A549 (cell line): ENCODE measurements around the gene IPO11. TPM values are rescaled to one million over a fixed set of nuclear protein-coding genes. Genes with fewer than 3 reads are reported as not detected.

Source experiments
- ATAC-seq, 2 experiments: fragments of 200-7000 bp in 1 of 2; fragments of >200 bp in 1 of 2; cut with Nextera tagmentation in 1 of 2; cut with Tn5 transposase in 1 of 2; 3 replicates each; pipeline versions ENCODE4 v1.8.0 to v1.9.1; 2018 to 2020; ENCODE audit warnings: mild to moderate bottlenecking in 1 of 2, moderate library complexity in 1 of 2
- CTCF ChIA-PET: fragments of 300-600 bp; sonication (Branson Sonifier 250); formaldehyde crosslinking; extraction: SDS; loops from one replicate; lab custom pipeline; 2021; ENCODE audit warnings: antibody characterized with exemption, inconsistent platforms; lab: Yijun Ruan, JAX
- POLR2A ChIA-PET: fragments of 350-600 bp; formaldehyde crosslinking; extraction: SDS; loops from one replicate; lab custom pipeline; 2021; ENCODE audit warnings: antibody characterized with exemption, inconsistent platforms; lab: Yijun Ruan, JAX
- DNase-seq, 2 experiments: peaks; one replicate each; pipeline versions ENCODE4 v3.0.0 to v3.0.0-alpha.2; 2011 to 2016; ENCODE audit warnings: low read depth in 1 of 2, low spot score in 1 of 2
- FAIRE-seq: peaks from 2 replicates; lab custom pipeline; 2011; peaks lifted over from hg19 to GRCh38; lab: Jason Lieb, UNC
- H3K27ac ChIP-seq, 2 experiments: fragments of >200 bp; sonication (Bioruptor Twin); formaldehyde crosslinking; 3 replicates each; pipeline ENCODE4 v1.5.1; 2016 to 2017
- H3K4me1 ChIP-seq: fragments of >200 bp; sonication (Bioruptor Twin); formaldehyde crosslinking; 3 replicates; pipeline ENCODE4 v1.6.1; 2016
- H3K4me2 ChIP-seq: fragments of >200 bp; sonication (Bioruptor Twin); formaldehyde crosslinking; 3 replicates; pipeline ENCODE4 v1.6.1; 2016
- H3K4me3 ChIP-seq: fragments of >200 bp; sonication (Bioruptor Twin); formaldehyde crosslinking; 3 replicates; pipeline ENCODE4 v1.5.1; 2016
- H3K9me3 ChIP-seq: fragments of >200 bp; sonication (Bioruptor Twin); formaldehyde crosslinking; 3 replicates; pipeline ENCODE4 v1.6.1; 2016
- BHLHE40 ChIP-seq: IDR thresholded peaks from 2 replicates; pipeline ENCODE4 v1.6.1; 2012; ENCODE audit warnings: low read depth, low read length, inconsistent platforms
- CBX2 ChIP-seq: fragments of 200-600 bp; sonication (generic); IDR thresholded peaks from 2 replicates; pipeline ENCODE4 v1.6.1; 2016; ENCODE audit warnings: low read depth, mild to moderate bottlenecking, borderline replicate concordance
- CBX8 ChIP-seq: fragments of 200-600 bp; sonication (generic); IDR thresholded peaks from 2 replicates; pipeline ENCODE4 v1.6.1; 2016
- CHD4 ChIP-seq: fragments of 200-600 bp; sonication (generic); IDR thresholded peaks from 2 replicates; pipeline ENCODE4 v1.6.1; 2016; ENCODE audit warnings: antibody characterized with exemption, mild to moderate bottlenecking, borderline replicate concordance
- EHF ChIP-seq: fragments of 250-450 bp; sonication (Bioruptor Pico); IDR thresholded peaks from 2 replicates; pipeline ENCODE4 v1.5.0; 2020; ENCODE audit warnings: mild to moderate bottlenecking
- EHMT2 ChIP-seq: fragments of 200-600 bp; sonication (generic); IDR thresholded peaks from 2 replicates; pipeline ENCODE4 v1.6.1; 2016; ENCODE audit warnings: antibody characterized with exemption, low read depth, mild to moderate bottlenecking, moderate library complexity
- ESRRA ChIP-seq: fragments of 150-350 bp; IDR thresholded peaks from 2 replicates; pipeline ENCODE4 v1.6.1; 2014; ENCODE audit warnings: mild to moderate bottlenecking, low read length, borderline replicate concordance
- FOSL2 ChIP-seq, 2 experiments: fragments of 450-650 bp in 1 of 2; fragments of >200 bp in 1 of 2; sonication (Bioruptor Twin) in 1 of 2; formaldehyde crosslinking; IDR thresholded peaks; 2 replicates each; pipeline versions ENCODE4 v1.5.0 to v1.6.1; 2016 to 2020; ENCODE audit warnings: mild to moderate bottlenecking in 1 of 2, moderate library complexity in 1 of 2
- FOXS1 ChIP-seq: fragments of 250-450 bp; sonication (Bioruptor Pico); IDR thresholded peaks from 2 replicates; pipeline ENCODE4 v1.5.0; 2020; ENCODE audit warnings: mild to moderate bottlenecking, moderate library complexity
- JUN ChIP-seq, 2 experiments: fragments of >200 bp; sonication (Bioruptor Twin); formaldehyde crosslinking; IDR thresholded peaks; 2 replicates in 1 of 2; 3 replicates in 1 of 2; pipeline ENCODE4 v1.6.1; 2016 to 2017
- MAZ ChIP-seq: fragments of 150-350 bp; IDR thresholded peaks from 2 replicates; pipeline ENCODE4 v1.6.1; 2014; ENCODE audit warnings: antibody characterized with exemption, low read depth, low read length, borderline replicate concordance
- MYC ChIP-seq: IDR thresholded peaks from 2 replicates; pipeline ENCODE4 v1.6.1; 2012; ENCODE audit warnings: mild to moderate bottlenecking, inconsistent platforms, low read length, improper control_type of control experiment, borderline replicate concordance
- NFE2L2 ChIP-seq: fragments of 150-350 bp; conservative IDR thresholded peaks from 2 replicates; pipeline ENCODE4 v1.6.1; 2014; ENCODE audit warnings: low read length
- NPAS2 ChIP-seq: fragments of 250-450 bp; sonication (Bioruptor Pico); IDR thresholded peaks from 2 replicates; pipeline ENCODE4 v1.8.0; 2022; ENCODE audit warnings: mild to moderate bottlenecking, moderate library complexity, borderline replicate concordance
- POLR2A ChIP-seq: IDR thresholded peaks from 2 replicates; pipeline ENCODE4 v1.6.1; 2012; ENCODE audit warnings: mild to moderate bottlenecking, low read length
- RAD21 ChIP-seq, 2 experiments: fragments of >200 bp in 1 of 2; sonication (Bioruptor Twin) in 1 of 2; formaldehyde crosslinking in 1 of 2; IDR thresholded peaks in 1 of 2; conservative IDR thresholded peaks in 1 of 2; 2 replicates in 1 of 2; 3 replicates in 1 of 2; pipeline ENCODE4 v1.6.1; 2012 to 2018; ENCODE audit warnings: inconsistent platforms in 1 of 2
- RARB ChIP-seq: fragments of 250-450 bp; sonication (Bioruptor Pico); IDR thresholded peaks from 2 replicates; pipeline ENCODE4 v1.8.0; 2021; ENCODE audit warnings: mild to moderate bottlenecking, moderate library complexity
- RCOR1 ChIP-seq: fragments of 150-350 bp; IDR thresholded peaks from 2 replicates; pipeline ENCODE4 v1.6.1; 2014; ENCODE audit warnings: antibody characterized with exemption, low read length, low read depth
- ZC3H11A ChIP-seq: fragments of 450-650 bp; IDR thresholded peaks from 2 replicates; pipeline ENCODE4 v1.6.1; 2014; ENCODE audit warnings: antibody characterized with exemption, mild to moderate bottlenecking
- ZNF302 ChIP-seq: fragments of 250-450 bp; sonication (Bioruptor Pico); IDR thresholded peaks from 2 replicates; pipeline ENCODE4 v1.9.0; 2021; ENCODE audit warnings: inconsistent platforms, mild to moderate bottlenecking, moderate library complexity
- ZSCAN20 ChIP-seq: fragments of 250-450 bp; sonication (Bioruptor Pico); IDR thresholded peaks from 2 replicates; pipeline ENCODE4 v1.8.0; 2022; ENCODE audit warnings: mild to moderate bottlenecking, moderate library complexity
- WGBS: methylation state at CpG from one replicate; pipeline ENCODE4 v1.1.6; 2017; ENCODE audit errors: missing lambda C conversion rate; 5-methylcytosine and 5-hydroxymethylcytosine counted together
- polyA plus RNA-seq, 4 experiments: library from polyadenylated mRNA; depleted of rRNA in 3 of 4; stranded (reverse); fragments of >200 nt; fragmentation: RNase III in 1 of 4; extraction: RNeasy Plus Mini Kit Qiagen cat#74134 plus additional on column Dnase treatment in 1 of 4; gene quantifications; 2 replicates in 3 of 4; 3 replicates in 1 of 4; pipeline ENCODE4 v1.2.3, GENCODE V29; 2011 to 2017
- TF ChIP-seq, protein P1 (sequence below): fragments of >200 bp; sonication (Bioruptor Twin); formaldehyde crosslinking; IDR thresholded peaks from 3 replicates; pipeline ENCODE4 v1.6.1; 2016
- TF ChIP-seq, protein P2 (sequence below): fragments of >200 bp; sonication (Bioruptor Twin); formaldehyde crosslinking; IDR thresholded peaks from 2 replicates; pipeline ENCODE4 v1.6.1; 2016
- TF ChIP-seq, protein P3 (sequence below): fragments of 200-600 bp; sonication (generic); IDR thresholded peaks from 2 replicates; pipeline ENCODE4 v1.6.1; 2016; ENCODE audit warnings: antibody characterized with exemption, mild to moderate bottlenecking, moderate library complexity
- TF ChIP-seq, protein P4 (sequence below): fragments of 250-450 bp; sonication (Bioruptor Pico); IDR thresholded peaks from 2 replicates; pipeline ENCODE4 v1.5.0; 2021; ENCODE audit warnings: mild to moderate bottlenecking, moderate library complexity, borderline replicate concordance

The IPO11 gene
- polyA plus RNA-seq, 2 of the 4 experiments (the other 2 are of a cell fraction): 20.7 to 33.0 TPM

DNA sequence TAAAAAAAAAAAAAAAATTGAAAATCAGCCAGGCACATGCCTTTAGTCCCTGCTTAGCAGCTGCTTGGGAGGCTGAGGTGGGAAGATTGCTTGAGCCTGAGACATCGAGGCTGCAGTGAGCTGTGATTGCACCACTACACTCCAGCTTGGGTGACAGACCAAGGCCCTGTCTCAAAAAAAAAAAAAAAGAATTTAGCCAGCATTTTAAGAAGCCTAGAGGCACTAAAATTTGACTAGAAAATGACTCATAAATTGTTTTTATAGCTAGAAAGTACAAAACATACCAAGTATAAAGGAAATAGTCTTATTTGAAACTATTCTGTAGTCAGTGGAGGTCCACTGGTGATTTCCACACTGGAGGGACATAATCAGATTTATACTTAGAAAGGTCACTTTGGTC lies 183.5 kb downstream of the IPO11 start:
- peaks cover 10% of the 10 kb centered on the region; the same call in 2 of the 3 replicates for H3K4me1 ChIP-seq
- POLR2A ChIA-PET: no interaction called here
- FAIRE-seq: no peak
- H3K9me3 ChIP-seq: no peaks in the 10 kb centered on the region
- H3K4me2 ChIP-seq: no peak overlapping the region
- TF ChIP-seq EHF (CRISPR knock-in tag): no peak
- TF ChIP-seq FOSL2 (IDR thresholded peaks at IDR 0.05): no peak
- TF ChIP-seq FOSL2 (CRISPR knock-in tag; IDR thresholded peaks at IDR 0.05): no peak
- no peak for TF ChIP-seq RAD21 (conservative IDR thresholded peaks at IDR 0.05 in 1 of 2, IDR thresholded peaks at IDR 0.05 in 1 of 2)
- no peak for TF ChIP-seq RARB (CRISPR knock-in tag)
- no peak for TF ChIP-seq POLR2A
- TF ChIP-seq, all 56 proteins: peak for 0
- H3K4me3 ChIP-seq: no peak overlapping the region
- DNase-seq (no peak), ATAC-seq (no peak)
- 95% methylated on average over 1 of the region's 1 CpG for WGBS
- CTCF ChIA-PET: interaction anchor here (0.6 kb wide), 1 partner anchor 99 kb away, joined by 3 read pairs; no protein-coding TSS in a partner anchor
- no peak overlapping the region for H3K27ac ChIP-seq

DNA sequence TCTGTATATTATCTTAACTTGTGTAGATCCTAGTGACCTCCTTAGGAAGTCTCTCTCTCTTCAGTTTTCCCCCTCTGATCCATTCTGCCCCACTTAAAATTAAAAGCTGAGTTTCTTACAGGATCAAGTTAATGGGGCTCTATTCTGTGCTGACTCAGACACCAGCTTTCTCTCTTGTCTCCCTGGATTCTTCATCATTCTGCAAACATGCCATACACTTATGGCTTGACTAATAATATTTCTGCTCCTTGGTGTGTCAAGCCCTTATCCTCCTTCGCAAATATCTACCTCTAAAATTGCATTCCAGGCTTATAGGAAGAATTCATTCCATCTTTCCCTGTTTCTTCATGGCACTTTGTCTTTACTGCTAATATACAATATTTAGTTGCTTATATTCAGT lies 184.1 kb downstream of the IPO11 start:
- CTCF ChIA-PET: interaction anchor here (0.6 kb wide), 1 partner anchor 100 kb away, joined by 3 read pairs; no protein-coding TSS in a partner anchor
- Histone ChIP-seq H3K27ac (no peak overlapping the region), H3K4me3 (no peak overlapping the region), H3K4me2 (no peak overlapping the region), H3K9me3 (no peaks in the 10 kb centered on the region), H3K4me1 (peaks cover 10% of the 10 kb centered on the region; the same call in 2 of the 3 replicates)
- ATAC-seq (no peak; a peak in 1 of 6 replicates), DNase-seq (no peak), FAIRE-seq (no peak)
- no peak for TF ChIP-seq CHD4
- no peak for TF ChIP-seq FOXS1 (CRISPR knock-in tag)
- TF ChIP-seq MYC: no peak
- TF ChIP-seq ZNF302: no peak
- TF ChIP-seq CBX8: no peak
- POLR2A ChIA-PET: no interaction called here
- 29% methylated on average over 1 of the region's 1 CpG for WGBS

DNA sequence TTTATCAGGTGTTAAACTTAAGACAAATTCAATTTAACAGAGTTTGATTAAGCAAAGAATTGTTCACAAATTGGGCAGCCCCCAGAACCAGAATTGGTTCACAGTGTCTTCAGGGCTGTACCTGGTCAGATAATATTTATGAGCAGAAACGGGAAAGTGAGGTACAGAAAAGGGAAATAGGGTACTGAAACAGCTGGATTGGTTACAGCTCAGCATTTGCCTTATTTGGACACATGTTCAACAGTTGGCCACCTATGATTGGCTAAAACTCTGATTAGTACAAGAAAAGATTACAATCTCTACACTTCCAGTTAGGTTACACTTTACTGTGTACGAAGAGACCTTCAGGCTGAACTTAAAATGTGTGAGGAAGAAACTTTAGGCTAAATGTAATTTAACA lies 184.8 kb downstream of the IPO11 start:
- TF ChIP-seq, protein P1, sequence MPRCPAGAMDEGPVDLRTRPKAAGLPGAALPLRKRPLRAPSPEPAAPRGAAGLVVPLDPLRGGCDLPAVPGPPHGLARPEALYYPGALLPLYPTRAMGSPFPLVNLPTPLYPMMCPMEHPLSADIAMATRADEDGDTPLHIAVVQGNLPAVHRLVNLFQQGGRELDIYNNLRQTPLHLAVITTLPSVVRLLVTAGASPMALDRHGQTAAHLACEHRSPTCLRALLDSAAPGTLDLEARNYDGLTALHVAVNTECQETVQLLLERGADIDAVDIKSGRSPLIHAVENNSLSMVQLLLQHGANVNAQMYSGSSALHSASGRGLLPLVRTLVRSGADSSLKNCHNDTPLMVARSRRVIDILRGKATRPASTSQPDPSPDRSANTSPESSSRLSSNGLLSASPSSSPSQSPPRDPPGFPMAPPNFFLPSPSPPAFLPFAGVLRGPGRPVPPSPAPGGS: no peak
- no peak for TF ChIP-seq ESRRA
- TF ChIP-seq ZSCAN20 (CRISPR knock-in tag): no peak
- TF ChIP-seq EHMT2: no peak
- TF ChIP-seq, protein P2, sequence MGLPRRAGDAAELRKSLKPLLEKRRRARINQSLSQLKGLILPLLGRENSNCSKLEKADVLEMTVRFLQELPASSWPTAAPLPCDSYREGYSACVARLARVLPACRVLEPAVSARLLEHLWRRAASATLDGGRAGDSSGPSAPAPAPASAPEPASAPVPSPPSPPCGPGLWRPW: no peak
- no peak for TF ChIP-seq CHD4
- no peak for TF ChIP-seq CBX2
- TF ChIP-seq, protein P3, sequence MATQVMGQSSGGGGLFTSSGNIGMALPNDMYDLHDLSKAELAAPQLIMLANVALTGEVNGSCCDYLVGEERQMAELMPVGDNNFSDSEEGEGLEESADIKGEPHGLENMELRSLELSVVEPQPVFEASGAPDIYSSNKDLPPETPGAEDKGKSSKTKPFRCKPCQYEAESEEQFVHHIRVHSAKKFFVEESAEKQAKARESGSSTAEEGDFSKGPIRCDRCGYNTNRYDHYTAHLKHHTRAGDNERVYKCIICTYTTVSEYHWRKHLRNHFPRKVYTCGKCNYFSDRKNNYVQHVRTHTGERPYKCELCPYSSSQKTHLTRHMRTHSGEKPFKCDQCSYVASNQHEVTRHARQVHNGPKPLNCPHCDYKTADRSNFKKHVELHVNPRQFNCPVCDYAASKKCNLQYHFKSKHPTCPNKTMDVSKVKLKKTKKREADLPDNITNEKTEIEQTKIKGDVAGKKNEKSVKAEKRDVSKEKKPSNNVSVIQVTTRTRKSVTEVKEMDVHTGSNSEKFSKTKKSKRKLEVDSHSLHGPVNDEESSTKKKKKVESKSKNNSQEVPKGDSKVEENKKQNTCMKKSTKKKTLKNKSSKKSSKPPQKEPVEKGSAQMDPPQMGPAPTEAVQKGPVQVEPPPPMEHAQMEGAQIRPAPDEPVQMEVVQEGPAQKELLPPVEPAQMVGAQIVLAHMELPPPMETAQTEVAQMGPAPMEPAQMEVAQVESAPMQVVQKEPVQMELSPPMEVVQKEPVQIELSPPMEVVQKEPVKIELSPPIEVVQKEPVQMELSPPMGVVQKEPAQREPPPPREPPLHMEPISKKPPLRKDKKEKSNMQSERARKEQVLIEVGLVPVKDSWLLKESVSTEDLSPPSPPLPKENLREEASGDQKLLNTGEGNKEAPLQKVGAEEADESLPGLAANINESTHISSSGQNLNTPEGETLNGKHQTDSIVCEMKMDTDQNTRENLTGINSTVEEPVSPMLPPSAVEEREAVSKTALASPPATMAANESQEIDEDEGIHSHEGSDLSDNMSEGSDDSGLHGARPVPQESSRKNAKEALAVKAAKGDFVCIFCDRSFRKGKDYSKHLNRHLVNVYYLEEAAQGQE: no peak
- no peak for TF ChIP-seq BHLHE40
- no peak for TF ChIP-seq NPAS2 (CRISPR knock-in tag)
- TF ChIP-seq FOSL2 (IDR thresholded peaks at IDR 0.05): no peak
- TF ChIP-seq FOSL2 (CRISPR knock-in tag; IDR thresholded peaks at IDR 0.05): no peak
- TF ChIP-seq JUN (IDR thresholded peaks at IDR 0.05): no peak
- no peak for TF ChIP-seq MAZ
- no peak for TF ChIP-seq NFE2L2
- no peak for TF ChIP-seq RCOR1
- no peak for TF ChIP-seq ZC3H11A
- TF ChIP-seq, protein P4, sequence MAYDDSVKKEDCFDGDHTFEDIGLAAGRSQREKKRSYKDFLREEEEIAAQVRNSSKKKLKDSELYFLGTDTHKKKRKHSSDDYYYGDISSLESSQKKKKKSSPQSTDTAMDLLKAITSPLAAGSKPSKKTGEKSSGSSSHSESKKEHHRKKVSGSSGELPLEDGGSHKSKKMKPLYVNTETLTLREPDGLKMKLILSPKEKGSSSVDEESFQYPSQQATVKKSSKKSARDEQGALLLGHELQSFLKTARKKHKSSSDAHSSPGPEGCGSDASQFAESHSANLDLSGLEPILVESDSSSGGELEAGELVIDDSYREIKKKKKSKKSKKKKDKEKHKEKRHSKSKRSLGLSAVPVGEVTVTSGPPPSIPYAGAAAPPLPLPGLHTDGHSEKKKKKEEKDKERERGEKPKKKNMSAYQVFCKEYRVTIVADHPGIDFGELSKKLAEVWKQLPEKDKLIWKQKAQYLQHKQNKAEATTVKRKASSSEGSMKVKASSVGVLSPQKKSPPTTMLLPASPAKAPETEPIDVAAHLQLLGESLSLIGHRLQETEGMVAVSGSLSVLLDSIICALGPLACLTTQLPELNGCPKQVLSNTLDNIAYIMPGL (CRISPR knock-in tag): no peak
- TF ChIP-seq, all 56 proteins: peak for 0
- no peaks in the 10 kb centered on the region for H3K9me3 ChIP-seq
- FAIRE-seq (no peak), ATAC-seq (no peak), DNase-seq (no peak)
- H3K4me1 ChIP-seq: peaks cover 10% of the 10 kb centered on the region; the same call in 2 of the 3 replicates
- POLR2A ChIA-PET: no interaction called here
- no peak overlapping the region for H3K4me2 ChIP-seq
- H3K27ac ChIP-seq: no peak overlapping the region
- 91% methylated on average over 2 of the region's 2 CpGs for WGBS
- no peak overlapping the region for H3K4me3 ChIP-seq
- CTCF ChIA-PET: no interaction called here
